Measurements from ENCODE around the gene DNAJC5.

DNAJC5 gene

GRCh38 chr20:63953764-63954429 is 59.0 kb downstream of the DNAJC5 start:
- Histone ChIP-seq H3K4me2 (ENCODE audit: low read length) (peak overlapping the region; percentile 97), H3K9me2 (ENCODE audit: low read depth, low read length) (no peaks in the 10 kb centered on the region), H3K9me3 (ENCODE audit: low read length) (no peaks in the 10 kb centered on the region), H3K9ac (ENCODE audit: low read length) (peak overlapping the region; percentile 14; the same call in 1 of the 2 replicates), H3K79me2 (ENCODE audit: insufficient read depth, low read length) (no peaks in the 10 kb centered on the region), H3K4me1 (ENCODE audit: insufficient read depth, low read length, severe bottlenecking) (peaks cover 71% of the 10 kb centered on the region), H3K4me3 (ENCODE audit: low read depth, low read length, poor library complexity, severe bottlenecking) (peak overlapping the region; percentile 98), H3K36me3 (ENCODE audit: insufficient read depth, low read length) (peaks cover 5% of the 10 kb centered on the region; the same call in 1 of the 2 replicates), H3K27me3 (ENCODE audit: insufficient read depth, low read length) (no peaks in the 10 kb centered on the region), H3K27ac (ENCODE audit: low read depth, low read length, poor library complexity, severe bottlenecking) (no peak overlapping the region), H2AFZ (ENCODE audit: low read length) (no peak overlapping the region), H4K20me1 (ENCODE audit: insufficient read depth, low read length) (no peaks in the 10 kb centered on the region), H3F3A (ENCODE audit: insufficient read depth, low read length) (no peaks in the 10 kb centered on the region)
- TF ChIP-seq EZH2 (IDR thresholded peaks at IDR 0.05; ENCODE audit: borderline replicate concordance, low read length) (no peak), CTCF (IDR thresholded peaks at IDR 0.05; ENCODE audit: low read length) (no peak)

GRCh38 chr20:63955281-63955826 is 60.4 kb downstream of the DNAJC5 start:
- peak overlapping the region; percentile 98 for H3K9ac ChIP-seq (ENCODE audit: low read length)
- H3K4me3 ChIP-seq (ENCODE audit: low read depth, low read length, poor library complexity, severe bottlenecking), result peak overlapping the region; percentile 98
- no peaks in the 10 kb centered on the region for H3F3A ChIP-seq (ENCODE audit: insufficient read depth, low read length)
- H3K79me2 ChIP-seq (ENCODE audit: insufficient read depth, low read length), result no peaks in the 10 kb centered on the region
- no peaks in the 10 kb centered on the region for H3K9me2 ChIP-seq (ENCODE audit: low read depth, low read length)
- H3K4me2 ChIP-seq (ENCODE audit: low read length), result peak overlapping the region; percentile 97
- TF ChIP-seq EZH2 (IDR thresholded peaks at IDR 0.05; ENCODE audit: borderline replicate concordance, low read length), result no peak
- peak; percentile 31 for TF ChIP-seq CTCF (IDR thresholded peaks at IDR 0.05; ENCODE audit: low read length)
- H3K27ac ChIP-seq (ENCODE audit: low read depth, low read length, poor library complexity, severe bottlenecking), result no peak overlapping the region
- H3K4me1 ChIP-seq (ENCODE audit: insufficient read depth, low read length, severe bottlenecking), result peaks cover 57% of the 10 kb centered on the region
- H3K36me3 ChIP-seq (ENCODE audit: insufficient read depth, low read length), result peaks cover 14% of the 10 kb centered on the region; the same call in 1 of the 2 replicates
- H3K27me3 ChIP-seq (ENCODE audit: insufficient read depth, low read length), result no peaks in the 10 kb centered on the region
- no peaks in the 10 kb centered on the region for H3K9me3 ChIP-seq (ENCODE audit: low read length)
- no peaks in the 10 kb centered on the region for H4K20me1 ChIP-seq (ENCODE audit: insufficient read depth, low read length)
- H2AFZ ChIP-seq (ENCODE audit: low read length), result no peak overlapping the region

- peak within 1 kb of the TSS; percentile 74 for H3K27ac ChIP-seq (ENCODE audit: low read depth, low read length, poor library complexity, severe bottlenecking)
- H3K9me3 ChIP-seq (ENCODE audit: low read length), result no peaks in the 10 kb centered on the region
- no peaks in the 10 kb centered on the region for H3K9me2 ChIP-seq (ENCODE audit: low read depth, low read length)
- no peaks in the 10 kb centered on the region for H3F3A ChIP-seq (ENCODE audit: insufficient read depth, low read length)
- peaks cover 18% of the 10 kb centered on the region; the same call in 1 of the 2 replicates for H3K36me3 ChIP-seq (ENCODE audit: insufficient read depth, low read length)
- no peaks in the 10 kb centered on the region for H3K79me2 ChIP-seq (ENCODE audit: insufficient read depth, low read length)
- peak within 1 kb of the TSS; percentile 98 for H3K9ac ChIP-seq (ENCODE audit: low read length)
- TF ChIP-seq EZH2 (IDR thresholded peaks at IDR 0.05; ENCODE audit: borderline replicate concordance, low read length), result no peak
- TF ChIP-seq CTCF (IDR thresholded peaks at IDR 0.05; ENCODE audit: low read length), result no peak
- no peak within 1 kb of the TSS for H2AFZ ChIP-seq (ENCODE audit: low read length)
- peak within 1 kb of the TSS; percentile 97 for H3K4me2 ChIP-seq (ENCODE audit: low read length)
- no peaks in the 10 kb centered on the region for H4K20me1 ChIP-seq (ENCODE audit: insufficient read depth, low read length)
- H3K27me3 ChIP-seq (ENCODE audit: insufficient read depth, low read length), result no peaks in the 10 kb centered on the region
- H3K4me1 ChIP-seq (ENCODE audit: insufficient read depth, low read length, severe bottlenecking), result peaks cover 52% of the 10 kb centered on the region
- peak within 1 kb of the TSS; percentile 98 for H3K4me3 ChIP-seq (ENCODE audit: low read depth, low read length, poor library complexity, severe bottlenecking)
Observed at GRCh38 chr20:63955827-63956663, 61.1 kb downstream of the DNAJC5 start, which contains the start of gene UCKL1. UCKL1 (minus strand) TSS chr20:63956416; CDS start chr20:63956372, 44 bp downstream.
